T-helper 2 cell treated with Interferon-gamma antibody and Interleukin-4, amounts not matched to agents 5 μg/mL and 100 μg/mL, for 36 hours (primary cell): ENCODE results near the gene GPER1.

Experiments used
- DNase-seq: peaks from one replicate; pipeline ENCODE4 v3.0.0; 2021; ENCODE audit warnings: low spot score
- H3K27ac Mint-ChIP-seq: one replicate; pipeline ENCODE4 v1.8.0; 2021; ENCODE audit warnings: mild to moderate bottlenecking, mixed read lengths
- H3K27me3 Mint-ChIP-seq: one replicate; pipeline ENCODE4 v1.8.0; 2021; ENCODE audit warnings: low read depth, mixed read lengths
- H3K36me3 Mint-ChIP-seq: one replicate; pipeline ENCODE4 v1.8.0; 2021; ENCODE audit warnings: low read depth, mixed read lengths
- H3K4me1 Mint-ChIP-seq: one replicate; pipeline ENCODE4 v1.8.0; 2021; ENCODE audit warnings: low read depth, mixed read lengths
- H3K4me3 Mint-ChIP-seq: one replicate; pipeline ENCODE4 v1.8.0; 2022; ENCODE audit warnings: mild to moderate bottlenecking, moderate library complexity, mixed read lengths
- H3K9me3 Mint-ChIP-seq: one replicate; pipeline ENCODE4 v1.8.0; 2021; ENCODE audit warnings: mixed read lengths

GPER1 gene

DNA sequence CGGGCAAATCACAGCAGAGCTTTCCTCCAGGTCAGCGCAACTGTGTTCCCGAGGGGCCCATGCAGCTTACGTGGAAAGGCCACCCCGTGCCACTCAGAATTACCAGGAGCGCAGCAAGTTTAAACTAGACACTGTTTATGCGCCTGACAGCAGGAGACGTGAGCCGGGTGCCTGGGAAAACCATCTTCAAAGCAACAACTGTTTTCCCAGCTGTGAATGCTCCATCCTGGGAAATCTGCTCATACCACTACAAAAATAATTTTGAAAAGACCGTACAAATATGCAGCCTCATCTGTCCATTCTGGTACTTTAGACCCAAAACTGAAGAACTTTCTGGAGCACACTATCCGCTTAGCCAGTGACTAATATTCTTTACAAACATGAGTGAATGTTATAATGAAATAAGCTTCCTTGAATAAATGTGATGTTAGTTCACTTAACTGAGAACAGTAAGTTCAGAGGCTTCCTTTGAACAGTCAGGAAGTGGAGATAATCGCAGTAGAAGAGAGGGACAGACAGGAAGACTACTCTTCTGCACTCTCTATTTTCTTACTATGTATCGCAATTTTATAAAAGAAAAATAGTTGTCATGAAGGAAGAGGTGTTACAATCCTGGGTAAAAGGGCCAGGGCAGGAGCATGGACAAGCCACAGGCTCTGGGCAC is 16.7 kb downstream of the GPER1 start:
- Mint-ChIP-seq H3K4me1 (peaks cover 20% of the 10 kb centered on the region), H3K4me3 (peak overlapping the region; percentile 21), H3K27me3 (no peaks in the 10 kb centered on the region), H3K36me3 (no peaks in the 10 kb centered on the region), H3K9me3 (no peaks in the 10 kb centered on the region), H3K27ac (peak overlapping the region; percentile 52)
- no peak for DNase-seq

DNA sequence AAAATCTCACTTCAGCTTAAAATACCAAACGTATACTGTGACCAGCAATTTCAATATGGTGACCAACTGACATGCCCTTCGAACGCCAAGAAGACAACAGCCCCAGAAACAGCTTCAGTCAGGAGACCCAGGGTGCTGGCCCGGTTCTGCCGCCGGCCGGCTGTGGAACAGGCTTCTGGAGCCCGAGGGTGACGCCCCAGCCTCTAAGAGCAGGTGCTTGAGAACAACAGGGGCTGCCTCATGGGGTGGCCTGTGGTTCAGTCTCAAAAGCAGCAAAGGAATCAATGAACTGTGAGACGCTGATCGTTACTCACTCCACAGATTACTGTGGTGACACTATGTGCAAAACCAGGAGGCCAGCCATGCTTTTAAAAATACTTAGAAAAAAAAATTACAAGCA is 17.3 kb downstream of the GPER1 start:
- no peaks in the 10 kb centered on the region for H3K9me3 Mint-ChIP-seq
- DNase-seq, result no peak
- H3K27me3 Mint-ChIP-seq, result no peaks in the 10 kb centered on the region
- no peak overlapping the region for H3K4me3 Mint-ChIP-seq
- H3K27ac Mint-ChIP-seq, result no peak overlapping the region
- no peaks in the 10 kb centered on the region for H3K36me3 Mint-ChIP-seq
- peaks cover 20% of the 10 kb centered on the region for H3K4me1 Mint-ChIP-seq

DNA sequence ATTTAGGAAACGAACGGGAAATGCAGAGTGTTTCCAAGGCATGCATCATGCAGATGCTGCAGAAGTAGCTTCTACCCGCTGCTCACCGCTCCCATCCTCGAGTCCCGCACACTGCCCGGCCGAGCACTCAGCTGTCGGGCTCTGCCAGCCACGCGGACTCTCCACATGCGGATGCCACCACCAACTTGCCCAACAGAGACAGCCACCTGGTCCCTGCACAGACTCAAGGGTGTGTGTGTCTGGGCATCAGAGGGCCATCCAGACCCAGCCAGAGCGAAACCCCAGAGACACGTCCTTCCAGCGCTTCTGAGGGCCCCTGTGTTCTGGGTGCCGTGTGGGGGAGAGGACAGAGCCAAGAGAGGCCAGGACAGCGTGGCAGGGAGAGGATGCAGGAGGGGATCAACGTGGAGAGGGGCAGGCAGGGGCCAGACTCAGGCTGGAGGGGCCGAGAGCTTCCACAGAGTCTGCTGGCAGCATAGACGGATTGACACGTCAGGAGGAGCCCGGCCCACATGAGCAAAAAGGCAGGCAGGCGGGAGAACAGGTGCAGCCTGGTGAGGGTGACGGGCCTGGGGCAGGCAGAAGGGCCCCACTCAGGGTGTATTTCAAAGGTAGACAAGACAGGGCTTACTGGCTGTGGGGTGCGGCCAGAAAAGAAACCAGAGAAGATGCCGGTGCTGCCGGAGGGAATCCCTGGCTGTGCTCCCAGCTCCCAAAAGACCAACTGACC is 18.3 kb downstream of the GPER1 start:
- Mint-ChIP-seq H3K27ac (no peak overlapping the region), H3K9me3 (no peaks in the 10 kb centered on the region), H3K4me3 (no peak overlapping the region), H3K36me3 (no peaks in the 10 kb centered on the region), H3K27me3 (no peaks in the 10 kb centered on the region), H3K4me1 (peaks cover 20% of the 10 kb centered on the region)
- DNase-seq, result no peak

DNA sequence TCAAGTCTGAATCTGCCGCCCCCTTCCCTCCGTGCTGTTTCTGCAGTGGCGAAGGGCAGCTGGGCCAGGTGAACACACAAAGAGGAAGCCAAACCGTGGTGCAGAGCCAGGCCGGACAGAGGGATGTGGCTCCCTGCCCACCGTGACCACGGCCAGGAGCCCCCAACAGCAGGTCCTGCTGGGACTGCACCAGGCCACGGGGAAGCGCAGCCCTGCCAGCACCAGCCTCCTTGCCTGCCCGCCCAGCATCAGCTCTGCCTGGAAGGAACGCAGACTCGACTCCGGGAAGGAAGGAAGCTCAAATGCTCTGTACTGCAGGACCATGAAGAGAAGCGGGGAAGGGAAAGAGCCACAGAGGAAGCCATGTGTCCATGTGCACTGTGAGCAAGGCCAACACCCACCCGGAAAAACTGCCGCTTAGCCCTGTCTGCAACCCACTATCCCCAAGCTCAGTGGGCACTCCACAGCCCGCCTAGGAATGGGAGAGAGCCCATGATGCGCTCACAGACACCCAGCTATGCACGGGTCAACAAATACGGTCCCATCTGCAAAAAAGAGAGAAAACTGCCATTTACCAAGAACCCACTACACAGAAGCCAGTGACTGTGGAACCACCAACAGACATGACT is 19.0 kb downstream of the GPER1 start:
- Mint-ChIP-seq H3K27ac (no peak overlapping the region), H3K4me3 (no peak overlapping the region), H3K4me1 (peaks cover 20% of the 10 kb centered on the region), H3K36me3 (no peaks in the 10 kb centered on the region), H3K27me3 (no peaks in the 10 kb centered on the region), H3K9me3 (no peaks in the 10 kb centered on the region)
- DNase-seq, result no peak

DNA sequence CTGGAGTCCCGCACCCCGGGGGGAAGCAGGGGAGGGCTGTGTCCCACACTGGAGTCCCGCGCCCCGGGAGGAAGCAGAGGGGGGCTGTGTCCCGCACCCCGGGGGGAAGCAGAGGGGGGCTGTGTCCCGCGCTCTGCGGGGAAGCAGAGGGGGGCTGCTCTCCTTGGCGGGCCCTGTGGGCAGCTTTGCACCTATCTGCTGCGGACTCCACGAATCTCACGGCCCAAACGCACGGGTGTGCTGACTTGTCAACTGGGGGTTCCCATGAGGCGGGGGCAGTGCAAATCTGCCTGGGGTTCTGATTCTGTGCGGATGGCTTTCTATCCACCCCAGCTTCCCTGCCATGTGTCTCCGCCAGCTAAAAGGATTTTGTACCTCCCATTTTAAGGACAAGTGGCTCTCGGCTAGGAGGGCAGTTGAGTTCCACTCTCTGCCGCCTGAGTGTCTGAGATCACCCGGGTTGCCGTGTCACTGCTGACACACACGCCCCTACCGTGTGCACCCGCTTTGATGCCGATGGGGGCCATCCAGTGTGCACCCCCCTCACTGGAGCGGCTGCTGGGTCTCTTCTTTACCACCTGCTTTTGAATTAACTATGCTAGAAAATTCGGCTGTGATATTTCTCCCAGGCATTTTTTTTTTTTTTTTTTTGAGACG is 20.5 kb downstream of the GPER1 start:
- no peak overlapping the region for H3K4me3 Mint-ChIP-seq
- H3K9me3 Mint-ChIP-seq, result no peaks in the 10 kb centered on the region
- H3K36me3 Mint-ChIP-seq, result no peaks in the 10 kb centered on the region
- no peak for DNase-seq
- H3K27me3 Mint-ChIP-seq, result no peaks in the 10 kb centered on the region
- H3K4me1 Mint-ChIP-seq, result peaks cover 14% of the 10 kb centered on the region
- no peak overlapping the region for H3K27ac Mint-ChIP-seq

DNA sequence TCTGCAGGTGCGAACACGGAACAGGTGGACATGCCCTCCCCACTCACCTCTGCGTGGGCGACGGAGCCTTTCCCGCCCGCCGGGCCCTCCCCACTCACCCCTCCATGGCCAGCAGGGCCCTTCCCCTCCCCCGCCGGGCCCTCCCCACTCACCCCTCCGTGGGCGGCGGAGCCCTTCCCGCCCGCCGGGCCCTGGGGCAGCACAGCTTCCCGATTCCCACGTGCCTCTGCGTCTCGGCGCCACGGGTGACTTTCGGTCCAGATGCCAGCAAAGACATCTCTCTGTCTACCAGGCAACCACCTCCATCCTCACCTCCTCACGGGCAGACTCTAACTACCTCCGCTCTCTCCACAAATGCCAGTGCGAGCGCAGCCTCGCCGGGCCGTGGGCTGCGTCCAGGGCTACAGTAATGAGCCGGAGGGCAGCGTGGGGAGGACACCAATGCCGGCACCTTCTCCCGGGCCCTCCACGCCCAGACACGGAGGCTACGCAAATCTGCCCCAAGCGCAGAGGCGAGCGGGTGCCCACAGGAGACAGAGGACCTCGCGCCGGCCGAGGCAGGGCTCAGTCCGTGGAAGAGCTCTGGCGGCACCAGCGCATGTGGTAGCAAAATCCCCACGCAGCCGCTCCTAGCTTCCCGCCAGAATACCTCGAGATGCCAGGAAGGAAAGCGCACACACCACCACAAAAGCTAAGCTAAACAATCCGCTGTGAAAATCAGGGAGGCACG is 21.8 kb downstream of the GPER1 start:
- no peaks in the 10 kb centered on the region for H3K36me3 Mint-ChIP-seq
- H3K27ac Mint-ChIP-seq, result no peak overlapping the region
- no peaks in the 10 kb centered on the region for H3K27me3 Mint-ChIP-seq
- H3K4me3 Mint-ChIP-seq, result no peak overlapping the region
- no peak for DNase-seq
- H3K4me1 Mint-ChIP-seq, result peaks cover 4% of the 10 kb centered on the region
- no peaks in the 10 kb centered on the region for H3K9me3 Mint-ChIP-seq

DNA sequence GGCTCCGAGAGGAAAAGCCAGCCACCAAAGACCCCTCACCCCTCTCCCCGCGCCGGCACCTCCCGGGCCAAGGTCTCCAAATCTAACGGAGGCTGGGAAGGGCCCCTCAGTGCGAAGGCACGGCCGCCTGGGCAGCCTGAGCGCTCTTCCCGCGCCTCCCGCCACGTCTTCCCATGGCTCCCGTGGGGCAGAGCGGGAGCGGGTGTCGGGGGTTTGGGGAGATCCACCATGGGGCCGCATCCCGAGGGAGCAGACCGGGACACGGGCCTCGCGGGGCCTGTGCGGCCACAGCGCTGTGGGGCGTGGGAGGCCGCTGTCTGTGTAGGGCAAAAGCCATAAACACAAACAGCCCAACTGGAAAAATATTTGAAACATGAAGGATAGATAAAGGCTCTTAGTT is 22.4 kb downstream of the GPER1 start:
- Mint-ChIP-seq H3K36me3 (no peaks in the 10 kb centered on the region), H3K4me1 (no peaks in the 10 kb centered on the region), H3K27me3 (no peaks in the 10 kb centered on the region), H3K4me3 (no peak overlapping the region), H3K27ac (no peak overlapping the region), H3K9me3 (no peaks in the 10 kb centered on the region)
- DNase-seq, result no peak

DNA sequence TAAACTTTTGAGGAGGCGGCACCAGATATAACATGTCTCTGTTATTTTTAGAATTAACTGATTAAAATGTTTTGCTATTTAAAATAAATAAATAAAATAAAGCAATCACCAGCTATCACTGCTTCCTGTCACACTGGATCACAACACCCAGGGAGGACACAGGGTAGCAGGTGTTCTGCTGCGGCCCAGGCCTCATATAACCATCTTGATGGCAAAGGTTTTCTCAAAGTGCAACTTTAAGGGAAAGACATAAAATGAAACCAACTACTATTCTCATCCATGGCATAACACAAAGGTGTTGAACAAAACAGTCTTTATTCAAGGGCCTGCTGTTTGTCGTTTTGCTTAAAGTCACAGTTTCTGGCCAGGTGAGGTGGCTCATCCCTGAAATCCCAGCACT is 23.2 kb downstream of the GPER1 start:
- Mint-ChIP-seq H3K4me3 (no peak overlapping the region), H3K27ac (no peak overlapping the region), H3K36me3 (no peaks in the 10 kb centered on the region), H3K27me3 (no peaks in the 10 kb centered on the region), H3K9me3 (no peaks in the 10 kb centered on the region), H3K4me1 (no peaks in the 10 kb centered on the region)
- DNase-seq, result no peak

DNA sequence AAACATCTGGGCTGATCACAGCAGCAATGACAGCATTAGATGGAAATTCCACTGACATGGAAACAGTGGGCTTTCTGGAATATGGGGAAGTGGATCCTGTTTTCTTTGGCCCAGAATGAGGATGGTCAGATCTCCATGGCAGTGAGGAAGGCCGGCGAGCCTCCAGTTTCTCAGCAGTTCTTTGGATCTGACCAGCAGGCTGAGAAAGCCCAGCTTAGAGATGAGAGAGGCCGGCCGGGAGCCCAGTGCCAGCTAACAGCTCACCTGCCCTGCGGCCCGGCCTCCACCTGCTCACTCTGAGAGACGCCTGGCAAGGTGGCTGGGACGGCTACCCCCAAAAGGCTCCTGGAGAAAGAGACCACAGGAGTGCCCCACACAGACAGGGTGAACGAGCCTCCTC is 24.2 kb downstream of the GPER1 start:
- no peaks in the 10 kb centered on the region for H3K9me3 Mint-ChIP-seq
- DNase-seq, result no peak
- no peak overlapping the region for H3K27ac Mint-ChIP-seq

DNA sequence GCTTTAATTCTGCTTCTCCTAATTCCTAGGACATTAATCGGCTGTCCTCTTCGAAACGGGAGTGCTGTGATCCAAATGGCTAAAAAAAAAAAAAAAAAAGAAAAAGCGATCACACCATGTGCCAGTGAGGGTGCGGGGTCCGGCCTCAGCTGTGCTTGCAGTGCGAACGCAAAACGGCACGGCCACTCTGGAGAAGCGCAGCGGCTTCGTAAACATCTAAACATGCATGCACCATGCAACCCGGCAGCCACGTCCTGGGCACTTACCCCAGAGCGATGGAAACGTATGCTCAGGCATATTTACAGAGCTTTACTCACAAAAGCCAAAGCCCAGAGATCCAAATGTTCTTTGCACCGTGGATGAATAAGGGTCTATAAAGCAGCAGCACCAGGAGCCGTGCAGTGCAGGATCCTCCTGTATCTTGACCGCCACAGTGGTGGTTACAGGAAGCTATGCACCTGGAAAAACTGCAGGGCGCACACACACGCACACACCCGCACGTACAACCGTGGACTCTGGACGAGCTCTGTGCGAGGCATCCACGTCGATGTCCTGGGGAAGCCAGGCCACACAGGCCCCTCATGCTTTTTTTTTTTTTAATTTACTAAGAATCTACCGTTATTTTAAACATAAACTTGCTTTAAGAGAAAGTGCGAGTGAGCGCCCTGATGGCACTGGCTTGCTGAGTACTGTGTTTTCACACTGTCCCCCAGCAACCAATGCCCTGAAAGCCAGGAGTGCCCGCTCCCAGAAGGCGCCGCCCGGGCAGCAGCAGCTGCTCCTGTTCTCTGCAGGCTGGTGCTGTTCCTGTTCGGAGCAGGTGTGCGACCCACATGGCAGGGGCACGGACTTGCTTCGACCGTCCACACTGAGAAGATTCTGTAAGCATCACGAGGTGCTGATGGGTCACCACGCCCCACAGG is 25.0 kb downstream of the GPER1 start:
- no peaks in the 10 kb centered on the region for H3K27me3 Mint-ChIP-seq
- no peaks in the 10 kb centered on the region for H3K36me3 Mint-ChIP-seq
- DNase-seq, result no peak
- no peak overlapping the region for H3K4me3 Mint-ChIP-seq
- peaks cover 5% of the 10 kb centered on the region for H3K9me3 Mint-ChIP-seq
- no peaks in the 10 kb centered on the region for H3K4me1 Mint-ChIP-seq
- no peak overlapping the region for H3K27ac Mint-ChIP-seq

More for the DNA sequence above, 24.2 kb downstream of the GPER1 start:
- no peaks in the 10 kb centered on the region for H3K27me3 Mint-ChIP-seq
- no peaks in the 10 kb centered on the region for H3K4me1 Mint-ChIP-seq
- H3K4me3 Mint-ChIP-seq, result no peak overlapping the region
- no peaks in the 10 kb centered on the region for H3K36me3 Mint-ChIP-seq

DNA sequence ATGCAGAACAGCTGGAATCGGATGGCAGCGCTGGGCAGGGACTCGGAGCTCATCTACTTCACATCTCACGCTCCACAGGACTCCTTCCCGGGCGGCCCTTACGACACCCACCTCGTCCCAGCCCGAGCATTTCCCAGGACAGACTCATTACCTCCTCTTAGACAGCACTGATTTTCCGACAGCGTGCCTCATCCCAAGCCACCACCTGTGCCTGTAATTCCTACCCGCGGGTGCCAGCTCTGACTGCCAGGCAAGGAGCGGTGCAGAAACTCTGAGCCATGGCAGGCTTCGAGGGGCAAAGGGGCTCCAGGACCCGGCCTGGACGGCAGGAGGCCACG is 25.6 kb downstream of the GPER1 start:
- DNase-seq, result no peak
- H3K4me1 Mint-ChIP-seq, result no peaks in the 10 kb centered on the region
- no peaks in the 10 kb centered on the region for H3K27me3 Mint-ChIP-seq
- H3K9me3 Mint-ChIP-seq, result peaks cover 5% of the 10 kb centered on the region
- H3K36me3 Mint-ChIP-seq, result no peaks in the 10 kb centered on the region
- no peak overlapping the region for H3K4me3 Mint-ChIP-seq
- no peak overlapping the region for H3K27ac Mint-ChIP-seq

DNA sequence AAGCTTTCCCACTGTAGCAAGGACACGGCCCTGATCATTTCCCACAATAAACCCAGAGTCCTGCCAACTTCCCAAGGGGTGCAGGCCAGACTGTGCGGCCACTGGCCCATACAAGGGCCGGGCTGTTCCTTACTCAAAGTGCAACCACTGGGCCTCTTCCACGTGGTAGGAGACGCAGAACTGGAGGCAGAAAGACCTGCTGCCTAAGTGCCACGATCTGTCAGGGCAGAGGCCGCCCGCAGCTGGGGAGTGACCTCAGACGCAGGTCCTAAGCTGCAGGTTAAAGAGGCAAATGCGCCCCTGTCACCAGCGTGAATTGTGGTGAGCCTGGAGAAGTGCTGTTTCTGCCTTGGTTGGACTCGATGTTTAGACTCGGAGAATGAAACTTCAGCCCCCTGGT is 26.2 kb downstream of the GPER1 start:
- no peak overlapping the region for H3K4me3 Mint-ChIP-seq
- H3K9me3 Mint-ChIP-seq, result peaks cover 5% of the 10 kb centered on the region
- H3K36me3 Mint-ChIP-seq, result no peaks in the 10 kb centered on the region
- H3K4me1 Mint-ChIP-seq, result peaks cover under 1% of the 10 kb centered on the region
- no peak overlapping the region for H3K27ac Mint-ChIP-seq
- no peak for DNase-seq
- H3K27me3 Mint-ChIP-seq, result no peaks in the 10 kb centered on the region

DNA sequence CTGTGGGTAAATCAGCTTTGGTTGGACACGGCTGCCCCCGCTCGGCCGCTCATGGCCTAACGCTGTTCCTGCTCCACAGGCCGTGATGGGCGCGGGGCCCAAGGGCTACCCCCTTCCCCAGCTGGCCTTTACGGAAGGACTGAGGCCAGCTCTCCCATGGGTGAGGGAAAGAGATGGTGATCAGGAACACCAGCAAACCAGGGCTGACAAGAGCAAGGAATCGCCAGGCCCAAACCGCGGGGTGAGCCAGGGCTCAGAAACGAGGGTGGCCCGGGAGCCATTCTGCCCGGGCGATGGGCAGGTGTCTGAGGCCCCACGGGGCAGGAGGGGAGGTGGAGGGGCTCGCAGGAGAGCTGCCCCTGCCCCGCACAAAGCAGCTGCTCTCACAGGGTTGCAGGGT is 26.6 kb downstream of the GPER1 start:
- Mint-ChIP-seq H3K27me3 (no peaks in the 10 kb centered on the region), H3K9me3 (peaks cover 5% of the 10 kb centered on the region), H3K36me3 (no peaks in the 10 kb centered on the region), H3K27ac (no peak overlapping the region), H3K4me3 (no peak overlapping the region), H3K4me1 (peaks cover 3% of the 10 kb centered on the region)
- DNase-seq, result no peak
